ENCODE measurements around the gene KRTAP10-5.

Gene KRTAP10-5

GRCh38 chr21:44532712-44533111 is 47.7 kb downstream of the KRTAP10-5 start:
- DNase-seq (ENCODE audit: insufficient read length, low spot score) (no peak), FAIRE-seq (no peak)
- no peak for TF ChIP-seq CTCF (IDR thresholded peaks at IDR 0.05; ENCODE audit: insufficient read depth, missing control alignments)

GRCh38 chr21:44531606-44532564 is 48.5 kb downstream of the KRTAP10-5 start:
- DNase-seq (ENCODE audit: insufficient read length, low spot score) (no peak), FAIRE-seq (no peak)
- TF ChIP-seq CTCF (IDR thresholded peaks at IDR 0.05; ENCODE audit: insufficient read depth, missing control alignments) = no peak

- no peak for TF ChIP-seq CTCF (IDR thresholded peaks at IDR 0.05; ENCODE audit: insufficient read depth, missing control alignments)
- no peak for FAIRE-seq
Observed at GRCh38 chr21:44530903-44531605, 49.4 kb downstream of the KRTAP10-5 start.

GRCh38 chr21:44530221-44530902 is 50.0 kb downstream of the KRTAP10-5 start:
- DNase-seq (ENCODE audit: insufficient read length, low spot score) (no peak), FAIRE-seq (no peak)

More at GRCh38 chr21:44530903-44531605, 49.4 kb downstream of the KRTAP10-5 start:
- no peak for DNase-seq (ENCODE audit: insufficient read length, low spot score)

GRCh38 chr21:44529503-44530125 is 50.8 kb downstream of the KRTAP10-5 start:
- DNase-seq (ENCODE audit: insufficient read length, low spot score) = no peak
- TF ChIP-seq CTCF (IDR thresholded peaks at IDR 0.05; ENCODE audit: insufficient read depth, missing control alignments) = no peak
- no peak for FAIRE-seq

More at GRCh38 chr21:44530221-44530902, 50.0 kb downstream of the KRTAP10-5 start:
- TF ChIP-seq CTCF (IDR thresholded peaks at IDR 0.05; ENCODE audit: insufficient read depth, missing control alignments) = no peak

Measured in D721Med (cell line).